K562 (cell line): Measurements from ENCODE around the gene UCKL1. TPM values are rescaled to one million over a fixed set of nuclear protein-coding genes. Genes with fewer than 3 reads are reported as not detected.
A peak's percentile ranks its signal among the peaks of the same experiment; 100 is the strongest.

Experiments
- HMG20B ChIP-seq: fragments of 250-450 bp; sonication (Bioruptor Pico); IDR thresholded peaks from 2 replicates; pipeline ENCODE4 v1.5.0; 2021; ENCODE audit warnings: mild to moderate bottlenecking
- TCFL5 ChIP-seq: fragments of 250-450 bp; sonication (Bioruptor Pico); conservative IDR thresholded peaks from 2 replicates; pipeline ENCODE4 v1.6.1; 2021; ENCODE audit warnings: mild to moderate bottlenecking, moderate library complexity, matching md5 sums
- ZBTB7A ChIP-seq: IDR thresholded peaks from 2 replicates; pipeline ENCODE4 v1.6.1; 2011; ENCODE audit warnings: low read depth, mild to moderate bottlenecking, low read length, moderate library complexity, borderline replicate concordance; ENCODE audit not compliant: control insufficient read depth
- ZNF184 ChIP-seq: sonication (generic); formaldehyde crosslinking; IDR thresholded peaks from 2 replicates; pipeline ENCODE4 v1.5.0; 2020; ENCODE audit warnings: missing genetic modification reagents
- polyA plus RNA-seq, 8 experiments: library from polyadenylated mRNA; depleted of rRNA in 4 of 8; stranded (reverse) in 5 of 8; unstranded in 3 of 8; fragments of >200 nt; fragmentation: Nextera tagmentation in 2 of 8; fragmentation: Illumina TruSeq in 1 of 8; extraction: Ambion mirVana in 2 of 8; extraction: Trizol in 1 of 8; gene quantifications; 2 replicates each; pipeline versions ENCODE4 v1.2.1 to v1.2.3, GENCODE V29; 2011 to 2014; ENCODE audit warnings: inconsistent platforms in 1 of 8, missing spikeins in 1 of 8
- total RNA-seq, 7 experiments: library from RNA; depleted of rRNA in 6 of 7; stranded (reverse); fragments of >200 nt in 6 of 7; fragmentation: Illumina TruSeq in 2 of 7; extraction: Trizol in 2 of 7; gene quantifications; 2 replicates each; pipeline versions ENCODE4 v1.2.1 to v1.2.3, GENCODE V29; 2011 to 2021; ENCODE audit warnings: low replicate concordance in 1 of 7
- TF ChIP-seq, protein P1 (sequence below), 2 experiments: fragments of 450-650 bp; formaldehyde crosslinking in 1 of 2; IDR thresholded peaks; 2 replicates each; pipeline versions ENCODE4 v1.4.0 to v1.6.1; 2014 to 2020; ENCODE audit warnings: mild to moderate bottlenecking in 2 of 2, borderline replicate concordance in 1 of 2, low read depth in 1 of 2
- TF ChIP-seq, protein P2 (sequence below): fragments of 200-600 bp; sonication (generic); IDR thresholded peaks from one replicate; pipeline ENCODE4 v1.6.1; 2012; ENCODE audit warnings: mild to moderate bottlenecking, low read depth, low read length, inconsistent platforms

Gene UCKL1
- total and polyA plus RNA-seq, 9 of the 15 experiments (the other 6 are each of a cell fraction or from before 2014, with no cell fraction given) = 3.1 to 52.8 (median 24.2) TPM

DNA sequence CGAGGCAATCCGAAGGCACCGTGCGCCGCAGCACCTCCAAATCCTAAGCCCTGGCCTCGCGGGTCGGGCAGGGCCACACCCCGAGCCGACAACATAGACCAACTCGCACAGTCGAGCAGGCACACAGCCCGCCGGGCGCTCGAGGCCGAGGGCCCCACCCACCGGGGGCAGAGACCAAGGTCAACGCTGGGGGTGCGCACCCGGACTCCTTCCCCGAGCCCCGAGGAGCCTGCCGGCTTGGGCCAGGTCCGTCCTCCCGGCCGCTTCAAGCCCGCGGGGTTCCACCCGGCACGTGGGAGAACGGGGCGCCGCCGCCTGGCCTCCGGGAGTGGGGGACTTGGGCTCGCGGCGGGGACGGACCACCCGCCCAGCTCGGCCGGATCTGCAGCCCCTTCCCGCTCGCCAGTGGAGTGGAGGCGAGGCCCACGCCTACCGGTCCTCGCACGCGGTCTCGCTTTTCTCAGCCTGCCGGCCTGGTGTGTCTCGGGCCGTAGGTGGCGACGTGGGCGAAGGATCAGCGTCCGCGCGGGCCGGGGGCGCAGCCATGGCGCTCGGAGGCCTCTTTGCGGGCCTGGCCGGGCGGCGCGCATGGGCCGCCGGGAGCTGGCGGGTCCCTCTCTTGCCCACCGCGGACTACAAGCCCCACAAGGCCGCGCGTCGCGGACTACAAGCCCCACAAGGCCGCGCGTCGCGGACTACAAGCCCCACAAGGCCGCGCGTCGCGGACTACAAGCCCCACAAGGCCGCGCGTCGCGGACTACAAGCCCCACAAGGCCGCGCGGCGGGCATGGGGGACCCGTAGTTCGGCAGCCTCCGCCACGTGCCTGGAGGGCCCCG is at the start of gene UCKL1 (continued):
- no peak for TF ChIP-seq ZNF184
- TF ChIP-seq, protein P1, sequence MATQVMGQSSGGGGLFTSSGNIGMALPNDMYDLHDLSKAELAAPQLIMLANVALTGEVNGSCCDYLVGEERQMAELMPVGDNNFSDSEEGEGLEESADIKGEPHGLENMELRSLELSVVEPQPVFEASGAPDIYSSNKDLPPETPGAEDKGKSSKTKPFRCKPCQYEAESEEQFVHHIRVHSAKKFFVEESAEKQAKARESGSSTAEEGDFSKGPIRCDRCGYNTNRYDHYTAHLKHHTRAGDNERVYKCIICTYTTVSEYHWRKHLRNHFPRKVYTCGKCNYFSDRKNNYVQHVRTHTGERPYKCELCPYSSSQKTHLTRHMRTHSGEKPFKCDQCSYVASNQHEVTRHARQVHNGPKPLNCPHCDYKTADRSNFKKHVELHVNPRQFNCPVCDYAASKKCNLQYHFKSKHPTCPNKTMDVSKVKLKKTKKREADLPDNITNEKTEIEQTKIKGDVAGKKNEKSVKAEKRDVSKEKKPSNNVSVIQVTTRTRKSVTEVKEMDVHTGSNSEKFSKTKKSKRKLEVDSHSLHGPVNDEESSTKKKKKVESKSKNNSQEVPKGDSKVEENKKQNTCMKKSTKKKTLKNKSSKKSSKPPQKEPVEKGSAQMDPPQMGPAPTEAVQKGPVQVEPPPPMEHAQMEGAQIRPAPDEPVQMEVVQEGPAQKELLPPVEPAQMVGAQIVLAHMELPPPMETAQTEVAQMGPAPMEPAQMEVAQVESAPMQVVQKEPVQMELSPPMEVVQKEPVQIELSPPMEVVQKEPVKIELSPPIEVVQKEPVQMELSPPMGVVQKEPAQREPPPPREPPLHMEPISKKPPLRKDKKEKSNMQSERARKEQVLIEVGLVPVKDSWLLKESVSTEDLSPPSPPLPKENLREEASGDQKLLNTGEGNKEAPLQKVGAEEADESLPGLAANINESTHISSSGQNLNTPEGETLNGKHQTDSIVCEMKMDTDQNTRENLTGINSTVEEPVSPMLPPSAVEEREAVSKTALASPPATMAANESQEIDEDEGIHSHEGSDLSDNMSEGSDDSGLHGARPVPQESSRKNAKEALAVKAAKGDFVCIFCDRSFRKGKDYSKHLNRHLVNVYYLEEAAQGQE (IDR thresholded peaks at IDR 0.05; ENCODE audit: borderline replicate concordance) = 0 out of 2 replicates have a peak, but pooled peaks have one; percentile 2
- TF ChIP-seq, protein P1 (CRISPR knock-in tag; IDR thresholded peaks at IDR 0.05; ENCODE audit: low read depth) = peak; percentile 46; the same call in 1 of the 2 replicates
- TF ChIP-seq TCFL5 (CRISPR knock-in tag) = no peak
- TF ChIP-seq ZBTB7A = peak; percentile 38; the same call in 1 of the 2 replicates
- TF ChIP-seq, protein P2, sequence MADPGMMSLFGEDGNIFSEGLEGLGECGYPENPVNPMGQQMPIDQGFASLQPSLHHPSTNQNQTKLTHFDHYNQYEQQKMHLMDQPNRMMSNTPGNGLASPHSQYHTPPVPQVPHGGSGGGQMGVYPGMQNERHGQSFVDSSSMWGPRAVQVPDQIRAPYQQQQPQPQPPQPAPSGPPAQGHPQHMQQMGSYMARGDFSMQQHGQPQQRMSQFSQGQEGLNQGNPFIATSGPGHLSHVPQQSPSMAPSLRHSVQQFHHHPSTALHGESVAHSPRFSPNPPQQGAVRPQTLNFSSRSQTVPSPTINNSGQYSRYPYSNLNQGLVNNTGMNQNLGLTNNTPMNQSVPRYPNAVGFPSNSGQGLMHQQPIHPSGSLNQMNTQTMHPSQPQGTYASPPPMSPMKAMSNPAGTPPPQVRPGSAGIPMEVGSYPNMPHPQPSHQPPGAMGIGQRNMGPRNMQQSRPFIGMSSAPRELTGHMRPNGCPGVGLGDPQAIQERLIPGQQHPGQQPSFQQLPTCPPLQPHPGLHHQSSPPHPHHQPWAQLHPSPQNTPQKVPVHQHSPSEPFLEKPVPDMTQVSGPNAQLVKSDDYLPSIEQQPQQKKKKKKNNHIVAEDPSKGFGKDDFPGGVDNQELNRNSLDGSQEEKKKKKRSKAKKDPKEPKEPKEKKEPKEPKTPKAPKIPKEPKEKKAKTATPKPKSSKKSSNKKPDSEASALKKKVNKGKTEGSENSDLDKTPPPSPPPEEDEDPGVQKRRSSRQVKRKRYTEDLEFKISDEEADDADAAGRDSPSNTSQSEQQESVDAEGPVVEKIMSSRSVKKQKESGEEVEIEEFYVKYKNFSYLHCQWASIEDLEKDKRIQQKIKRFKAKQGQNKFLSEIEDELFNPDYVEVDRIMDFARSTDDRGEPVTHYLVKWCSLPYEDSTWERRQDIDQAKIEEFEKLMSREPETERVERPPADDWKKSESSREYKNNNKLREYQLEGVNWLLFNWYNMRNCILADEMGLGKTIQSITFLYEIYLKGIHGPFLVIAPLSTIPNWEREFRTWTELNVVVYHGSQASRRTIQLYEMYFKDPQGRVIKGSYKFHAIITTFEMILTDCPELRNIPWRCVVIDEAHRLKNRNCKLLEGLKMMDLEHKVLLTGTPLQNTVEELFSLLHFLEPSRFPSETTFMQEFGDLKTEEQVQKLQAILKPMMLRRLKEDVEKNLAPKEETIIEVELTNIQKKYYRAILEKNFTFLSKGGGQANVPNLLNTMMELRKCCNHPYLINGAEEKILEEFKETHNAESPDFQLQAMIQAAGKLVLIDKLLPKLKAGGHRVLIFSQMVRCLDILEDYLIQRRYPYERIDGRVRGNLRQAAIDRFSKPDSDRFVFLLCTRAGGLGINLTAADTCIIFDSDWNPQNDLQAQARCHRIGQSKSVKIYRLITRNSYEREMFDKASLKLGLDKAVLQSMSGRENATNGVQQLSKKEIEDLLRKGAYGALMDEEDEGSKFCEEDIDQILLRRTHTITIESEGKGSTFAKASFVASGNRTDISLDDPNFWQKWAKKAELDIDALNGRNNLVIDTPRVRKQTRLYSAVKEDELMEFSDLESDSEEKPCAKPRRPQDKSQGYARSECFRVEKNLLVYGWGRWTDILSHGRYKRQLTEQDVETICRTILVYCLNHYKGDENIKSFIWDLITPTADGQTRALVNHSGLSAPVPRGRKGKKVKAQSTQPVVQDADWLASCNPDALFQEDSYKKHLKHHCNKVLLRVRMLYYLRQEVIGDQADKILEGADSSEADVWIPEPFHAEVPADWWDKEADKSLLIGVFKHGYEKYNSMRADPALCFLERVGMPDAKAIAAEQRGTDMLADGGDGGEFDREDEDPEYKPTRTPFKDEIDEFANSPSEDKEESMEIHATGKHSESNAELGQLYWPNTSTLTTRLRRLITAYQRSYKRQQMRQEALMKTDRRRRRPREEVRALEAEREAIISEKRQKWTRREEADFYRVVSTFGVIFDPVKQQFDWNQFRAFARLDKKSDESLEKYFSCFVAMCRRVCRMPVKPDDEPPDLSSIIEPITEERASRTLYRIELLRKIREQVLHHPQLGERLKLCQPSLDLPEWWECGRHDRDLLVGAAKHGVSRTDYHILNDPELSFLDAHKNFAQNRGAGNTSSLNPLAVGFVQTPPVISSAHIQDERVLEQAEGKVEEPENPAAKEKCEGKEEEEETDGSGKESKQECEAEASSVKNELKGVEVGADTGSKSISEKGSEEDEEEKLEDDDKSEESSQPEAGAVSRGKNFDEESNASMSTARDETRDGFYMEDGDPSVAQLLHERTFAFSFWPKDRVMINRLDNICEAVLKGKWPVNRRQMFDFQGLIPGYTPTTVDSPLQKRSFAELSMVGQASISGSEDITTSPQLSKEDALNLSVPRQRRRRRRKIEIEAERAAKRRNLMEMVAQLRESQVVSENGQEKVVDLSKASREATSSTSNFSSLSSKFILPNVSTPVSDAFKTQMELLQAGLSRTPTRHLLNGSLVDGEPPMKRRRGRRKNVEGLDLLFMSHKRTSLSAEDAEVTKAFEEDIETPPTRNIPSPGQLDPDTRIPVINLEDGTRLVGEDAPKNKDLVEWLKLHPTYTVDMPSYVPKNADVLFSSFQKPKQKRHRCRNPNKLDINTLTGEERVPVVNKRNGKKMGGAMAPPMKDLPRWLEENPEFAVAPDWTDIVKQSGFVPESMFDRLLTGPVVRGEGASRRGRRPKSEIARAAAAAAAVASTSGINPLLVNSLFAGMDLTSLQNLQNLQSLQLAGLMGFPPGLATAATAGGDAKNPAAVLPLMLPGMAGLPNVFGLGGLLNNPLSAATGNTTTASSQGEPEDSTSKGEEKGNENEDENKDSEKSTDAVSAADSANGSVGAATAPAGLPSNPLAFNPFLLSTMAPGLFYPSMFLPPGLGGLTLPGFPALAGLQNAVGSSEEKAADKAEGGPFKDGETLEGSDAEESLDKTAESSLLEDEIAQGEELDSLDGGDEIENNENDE = no peak
- no peak for TF ChIP-seq HMG20B (CRISPR knock-in tag)
